ENCODE measurements around the gene MINDY2.

MINDY2 gene

GRCh38 chr15:58770857-58771620 lies at the start of gene MINDY2:
TSS of gene MINDY2 (plus strand) at chr15:58771302. CDS start at chr15:58771396, 94 bp downstream.
- peak; percentile 99 for DNase-seq

GRCh38 chr15:58724466-58724865 lies 46.6 kb upstream of the MINDY2 start:
- DNase-seq, result peak; percentile 73

- no peak for DNase-seq
These were observed 44.2 kb upstream of the MINDY2 start for GRCh38 chr15:58726867-58727266.

GRCh38 chr15:58731756-58732535 lies 39.2 kb upstream of the MINDY2 start:
- peak; percentile 60 for DNase-seq

GRCh38 chr15:58732625-58733363 lies 38.3 kb upstream of the MINDY2 start:
- DNase-seq, result peak; percentile 63

- DNase-seq, result no peak
These were observed 36.2 kb upstream of the MINDY2 start for GRCh38 chr15:58734859-58735258.

GRCh38 chr15:58736018-58736643 lies 35.0 kb upstream of the MINDY2 start:
- no peak for DNase-seq

- no peak for DNase-seq
These were observed 33.8 kb upstream of the MINDY2 start for GRCh38 chr15:58737298-58737697.

GRCh38 chr15:58738046-58738707 lies 32.9 kb upstream of the MINDY2 start:
- peak; percentile 60 for DNase-seq

GRCh38 chr15:58740436-58740835 lies 30.7 kb upstream of the MINDY2 start:
- DNase-seq, result no peak

- no peak for DNase-seq
These were observed 30.1 kb upstream of the MINDY2 start for GRCh38 chr15:58741032-58741431.

GRCh38 chr15:58742022-58742813 lies 28.9 kb upstream of the MINDY2 start:
- DNase-seq, result no peak

- DNase-seq, result no peak
These were observed 28.1 kb upstream of the MINDY2 start for GRCh38 chr15:58742819-58743502.

GRCh38 chr15:58746174-58746573 lies 24.9 kb upstream of the MINDY2 start:
- no peak for DNase-seq

- DNase-seq, result peak; percentile 51
These were observed 22.9 kb upstream of the MINDY2 start for GRCh38 chr15:58748040-58748851.

GRCh38 chr15:58748852-58749531 lies 22.1 kb upstream of the MINDY2 start:
- DNase-seq, result peak; percentile 77

GRCh38 chr15:58749532-58750337 lies 21.4 kb upstream of the MINDY2 start, which contains the start of gene ADAM10:
TSS of gene ADAM10 (minus strand) at chr15:58749707. CDS start at chr15:58749534, 173 bp downstream.
- DNase-seq, result peak; percentile 99

GRCh38 chr15:58752716-58753115 lies 18.4 kb upstream of the MINDY2 start:
- DNase-seq, result no peak

Data from hematopoietic multipotent progenitor cell treated with erythropoietin and hydrocortisone succinate and interleukin-3 and kit ligand, for 4 days (in vitro differentiated cells).